H54 (cell line): ENCODE measurements around the gene PANK2.

ENCODE experiments used
- DNase-seq: peaks from one replicate; pipeline ENCODE4 v3.0.0; 2011; ENCODE audit warnings: low spot score, mixed read lengths; ENCODE audit not compliant: insufficient read length
- FAIRE-seq: peaks from 3 replicates; lab custom pipeline; 2011; peaks lifted over from hg19 to GRCh38; lab: Jason Lieb, UNC
- POLR2A ChIP-seq: IDR thresholded peaks from 2 replicates; pipeline ENCODE4 v1.6.1; 2011; ENCODE audit warnings: low read depth, mild to moderate bottlenecking, low read length

Gene PANK2

DNA sequence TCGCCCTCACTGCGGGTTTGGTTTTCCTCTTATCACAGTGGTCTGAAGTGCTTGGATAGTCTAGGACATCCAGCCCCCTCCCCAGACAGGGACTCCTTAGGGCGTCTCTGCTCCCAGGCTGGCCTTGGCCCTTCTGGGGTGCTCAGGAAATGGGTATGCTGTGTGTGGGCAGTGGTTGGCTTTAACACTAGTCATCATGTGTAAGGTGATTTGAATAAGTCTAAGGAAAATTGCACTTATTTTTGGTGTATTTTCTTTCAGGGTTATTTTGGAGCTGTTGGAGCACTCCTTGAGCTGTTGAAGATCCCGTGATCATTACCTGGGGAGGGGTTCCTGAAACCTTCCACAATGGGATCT lies 33.8 kb downstream of the PANK2 start:
- DNase-seq (no peak), FAIRE-seq (no peak)
- no peak for TF ChIP-seq POLR2A

DNA sequence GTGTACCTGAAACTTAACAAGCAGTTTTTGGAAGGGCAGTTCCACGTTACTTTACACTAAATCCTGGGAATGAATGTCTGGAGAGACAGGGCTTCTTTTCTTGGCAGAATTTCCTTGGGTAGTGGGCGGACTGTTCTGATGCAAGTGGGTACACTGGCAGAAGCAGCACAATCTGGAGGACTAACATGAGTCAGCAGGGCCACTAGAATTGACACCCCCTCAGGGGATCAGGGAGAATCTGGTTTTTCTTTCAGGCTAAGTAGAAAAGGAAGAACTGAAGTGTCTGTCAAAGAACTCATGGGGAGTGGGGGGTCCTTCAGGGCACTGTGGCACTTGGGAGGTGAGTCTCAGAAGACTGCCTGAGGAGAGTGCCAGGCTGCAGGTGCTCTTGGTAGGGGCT lies 34.6 kb downstream of the PANK2 start:
- DNase-seq, result no peak
- TF ChIP-seq POLR2A, result no peak

DNA sequence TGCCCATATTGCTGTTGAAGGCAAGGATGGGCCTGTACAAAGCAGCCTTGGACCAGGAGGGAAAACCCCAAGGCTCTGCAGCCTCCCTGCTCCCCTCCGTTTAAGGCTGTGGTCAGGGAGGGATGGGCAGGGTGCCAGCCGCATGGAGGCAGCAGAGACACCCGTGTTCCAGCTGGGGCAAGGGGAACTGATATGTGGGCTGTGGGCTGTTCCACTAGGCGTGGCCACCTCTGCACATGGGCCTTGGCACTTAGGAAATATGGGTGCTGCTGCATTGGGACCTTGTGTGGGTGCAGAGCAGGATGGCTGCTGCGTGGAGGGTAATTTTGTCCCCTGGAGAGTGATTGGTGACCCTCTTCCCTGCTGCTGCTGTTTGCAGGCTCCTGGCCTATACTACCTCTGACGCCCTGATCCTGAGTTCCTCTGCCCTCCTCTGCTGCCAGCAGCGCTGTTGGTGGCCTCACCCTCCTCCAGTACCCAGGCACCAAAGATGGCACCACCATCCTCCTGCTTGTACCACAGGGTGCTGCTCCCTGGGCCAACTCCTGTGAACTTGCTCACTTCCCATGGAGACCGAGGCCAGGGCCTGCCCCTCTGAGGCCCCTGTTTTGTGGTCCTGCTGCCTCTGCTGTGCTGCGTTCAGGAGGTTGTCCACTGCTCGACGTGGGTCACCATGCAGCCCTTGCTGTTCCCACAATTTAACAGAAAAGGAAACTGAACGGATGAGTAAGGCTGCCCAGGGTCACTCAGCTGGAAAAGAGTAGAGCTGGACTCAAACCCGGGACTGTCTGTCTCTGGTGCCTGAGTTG lies 35.3 kb downstream of the PANK2 start:
- FAIRE-seq (no peak), DNase-seq (no peak)
- no peak for TF ChIP-seq POLR2A

More for the DNA sequence above, 34.6 kb downstream of the PANK2 start:
- no peak for FAIRE-seq

DNA sequence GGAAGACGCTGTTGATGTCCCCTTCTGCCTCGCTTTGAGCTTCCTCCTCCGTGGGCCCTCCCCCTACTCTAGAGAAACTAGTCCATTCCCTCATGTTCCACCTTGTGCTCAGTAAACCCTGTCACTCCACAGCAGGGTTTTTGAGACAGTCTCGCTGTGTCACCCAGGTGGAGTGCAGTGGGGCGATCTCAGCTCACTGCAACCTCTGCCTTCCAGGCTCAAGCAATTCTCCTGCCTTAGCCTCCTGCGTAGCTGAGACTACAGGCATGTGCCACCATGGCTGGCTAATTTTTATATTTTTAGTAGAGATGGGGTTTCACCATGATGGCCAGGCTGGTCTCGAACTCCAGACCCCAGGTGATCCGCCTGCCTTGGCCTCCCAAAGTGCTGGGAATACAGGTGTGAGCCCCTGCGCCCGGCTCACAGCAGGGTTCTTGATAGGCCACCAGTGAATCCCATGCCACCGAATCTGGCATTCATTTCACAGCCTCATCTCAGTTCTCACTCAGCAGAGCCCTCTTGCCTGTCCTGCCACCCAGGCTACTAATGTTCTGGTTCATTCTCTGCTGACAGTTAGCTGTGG lies 36.0 kb downstream of the PANK2 start:
- FAIRE-seq (no peak), DNase-seq (no peak)
- TF ChIP-seq POLR2A, result no peak

DNA sequence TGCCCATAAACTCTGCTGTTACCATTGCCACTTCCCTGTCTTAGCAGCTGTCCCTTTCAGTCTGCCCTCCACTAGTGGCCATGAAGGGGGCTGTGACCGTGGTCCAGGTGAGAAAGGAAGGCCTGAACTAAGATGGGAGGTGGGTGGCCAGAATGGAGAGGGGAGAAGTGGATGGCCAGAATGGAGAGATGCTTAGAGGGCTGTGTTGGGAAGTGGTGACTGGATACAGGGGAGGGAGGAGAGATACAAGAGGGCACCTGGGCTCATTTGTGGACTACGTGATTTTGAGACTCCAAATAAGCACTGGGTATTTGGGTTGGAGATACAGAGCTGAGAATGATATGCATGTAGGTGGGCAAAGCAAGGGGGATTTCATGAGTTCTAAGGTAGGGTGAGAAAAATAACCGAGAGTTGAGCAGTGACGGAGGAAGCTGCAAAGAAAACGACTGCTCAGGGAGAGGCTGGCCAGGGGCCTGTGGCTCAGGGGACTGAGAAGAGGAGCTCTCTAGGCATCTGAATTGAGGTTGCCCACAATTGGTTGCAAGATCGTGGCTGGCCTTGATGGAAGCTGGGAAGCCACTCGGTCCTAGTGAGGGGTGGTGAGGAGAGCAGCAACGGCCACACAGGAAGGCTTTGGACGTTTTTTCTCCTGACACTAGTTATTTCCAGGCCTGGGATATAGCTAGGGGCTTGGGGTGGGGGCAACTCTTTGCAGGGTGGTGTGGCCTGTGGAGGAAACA lies 36.9 kb downstream of the PANK2 start:
- FAIRE-seq, result no peak
- no peak for DNase-seq
- TF ChIP-seq POLR2A, result no peak

DNA sequence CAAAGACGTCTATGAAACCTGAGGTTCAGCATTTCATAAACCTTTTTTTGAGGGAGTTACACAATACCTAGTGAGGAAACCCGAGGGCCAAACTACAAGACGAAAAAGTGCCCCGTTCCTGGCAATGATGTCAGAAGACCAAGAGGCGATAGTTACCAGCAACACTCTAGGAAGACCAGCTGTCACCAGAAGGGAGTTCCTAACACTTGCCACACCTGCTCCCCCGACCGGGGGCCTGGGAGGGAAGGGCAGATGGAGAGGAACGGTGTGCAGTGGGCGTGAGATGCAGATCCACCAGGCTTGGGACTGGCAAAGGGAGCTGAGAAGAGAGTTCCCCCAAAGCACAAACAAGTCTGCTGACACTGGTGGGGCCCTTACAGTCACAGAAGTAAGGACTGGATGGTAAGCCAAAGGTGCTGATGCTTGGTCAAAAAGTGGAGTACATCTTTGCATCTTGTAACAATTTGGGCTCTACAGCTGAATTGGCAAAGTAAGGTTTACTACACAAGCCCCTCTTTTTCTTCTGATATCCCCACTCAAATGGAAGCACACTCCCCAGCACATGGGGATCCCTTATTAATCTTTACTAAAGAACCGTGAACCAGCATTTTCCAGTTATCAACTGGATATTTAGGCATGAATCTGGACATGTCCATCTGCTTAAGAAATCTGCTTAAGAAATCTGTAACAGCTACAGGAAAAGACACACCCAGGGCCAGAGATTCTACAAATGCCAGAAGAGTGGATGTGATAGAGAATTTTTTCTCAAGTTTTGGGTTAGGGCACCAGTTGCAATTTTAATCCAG lies 38.5 kb downstream of the PANK2 start:
- DNase-seq, result no peak
- no peak for TF ChIP-seq POLR2A
- no peak for FAIRE-seq

DNA sequence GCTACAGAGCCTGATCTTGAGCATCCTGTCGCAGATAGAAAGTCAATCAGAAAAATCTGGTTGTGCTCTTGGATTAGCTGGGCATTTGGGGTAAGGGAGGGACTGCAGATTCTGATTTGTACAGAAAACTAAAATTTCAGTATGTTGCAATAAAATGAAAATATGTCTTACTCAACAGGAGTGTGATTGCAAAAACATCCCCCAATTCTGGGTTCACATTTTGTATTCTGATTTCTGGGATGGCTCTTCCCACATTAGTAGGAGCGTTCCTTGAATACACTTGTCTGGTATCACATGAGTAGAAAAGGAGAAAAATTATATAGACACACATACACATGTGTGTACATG lies 40.5 kb downstream of the PANK2 start:
- FAIRE-seq (no peak), DNase-seq (no peak)
- TF ChIP-seq POLR2A, result no peak

DNA sequence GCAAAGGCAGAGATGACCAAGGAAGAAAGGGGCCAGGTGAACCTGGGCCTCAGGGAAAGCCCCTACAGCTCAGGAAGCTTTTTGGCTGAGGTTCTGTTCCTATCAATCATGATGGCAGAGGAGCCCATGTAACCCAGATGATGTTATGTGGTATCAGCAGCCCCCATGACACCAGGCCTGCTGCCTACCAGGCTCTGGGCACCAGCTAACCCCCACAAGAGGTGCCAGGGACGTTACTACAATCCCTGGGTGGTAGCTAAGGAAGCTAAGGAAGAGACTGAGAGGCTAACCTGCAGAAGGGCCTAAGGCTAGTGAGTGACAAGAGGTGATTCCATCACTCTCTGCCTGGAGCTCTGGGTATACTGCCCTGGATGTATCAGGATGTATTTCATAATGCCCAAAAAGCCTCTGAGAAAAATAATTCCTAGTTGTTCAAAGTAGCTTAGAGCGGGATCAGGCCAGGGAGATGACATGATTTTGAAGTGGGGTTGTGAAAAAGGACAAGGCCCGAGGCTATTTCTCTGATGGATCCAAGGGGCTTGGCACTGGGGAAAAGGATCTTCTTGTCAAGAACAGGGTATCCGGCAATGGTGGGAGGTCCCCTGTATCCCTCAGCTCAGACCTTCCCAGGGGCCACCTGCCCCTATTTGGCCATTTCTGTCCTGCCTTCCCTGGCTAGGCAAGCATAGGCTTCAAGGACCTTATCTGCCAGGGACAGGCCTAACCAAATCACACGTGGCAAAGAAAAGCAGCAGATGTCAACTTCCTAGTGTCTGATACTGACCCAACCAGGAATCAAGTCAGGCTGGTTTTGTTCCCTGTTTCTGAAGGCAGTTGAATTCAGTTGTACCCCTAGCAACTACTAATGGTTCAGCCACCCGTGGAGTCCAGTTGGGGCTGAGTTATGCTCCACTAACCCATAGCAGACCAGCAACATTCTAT lies 41.3 kb downstream of the PANK2 start:
- FAIRE-seq (no peak), DNase-seq (no peak)
- no peak for TF ChIP-seq POLR2A

DNA sequence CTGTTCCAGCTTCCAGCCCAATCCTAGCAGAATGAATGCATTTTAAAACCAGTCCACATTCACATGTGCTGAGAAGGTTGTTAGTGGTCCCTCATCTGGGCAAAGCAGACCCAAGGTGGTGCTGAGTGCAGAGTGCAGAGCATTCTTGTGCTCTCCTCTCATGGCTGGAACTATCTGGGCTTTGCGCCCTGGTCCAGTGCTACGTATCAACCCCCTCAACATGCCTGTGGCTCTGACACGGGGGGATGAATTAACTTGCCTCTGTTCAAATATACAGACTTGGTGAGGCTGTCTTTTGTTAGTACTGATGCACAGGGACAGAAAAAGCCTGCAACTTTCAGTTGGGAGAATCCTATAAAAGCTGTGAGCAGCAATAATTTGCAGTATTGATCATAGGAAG lies 42.5 kb downstream of the PANK2 start:
- no peak for DNase-seq
- FAIRE-seq, result no peak

DNA sequence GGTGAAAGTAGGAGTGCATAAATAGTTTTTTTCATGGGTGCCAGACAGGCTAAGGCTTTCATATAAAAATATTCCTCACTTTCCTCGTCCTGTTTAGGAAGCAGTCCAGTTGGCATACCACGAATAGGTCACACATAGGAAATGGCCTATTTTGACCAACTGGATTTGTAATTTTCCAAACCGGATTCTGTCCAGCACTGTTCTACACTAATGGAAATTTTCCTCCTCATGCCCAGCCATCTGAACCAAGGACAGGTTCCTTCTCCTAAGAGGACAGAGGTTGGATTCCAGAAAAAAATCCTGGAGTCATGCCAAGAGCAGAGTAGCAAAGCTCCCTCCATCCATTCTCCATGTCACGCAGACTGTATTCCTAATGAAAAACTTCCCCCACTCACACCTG lies 43.1 kb downstream of the PANK2 start:
- no peak for DNase-seq
- no peak for FAIRE-seq
- TF ChIP-seq POLR2A, result no peak

More for the DNA sequence above, 42.5 kb downstream of the PANK2 start:
- no peak for TF ChIP-seq POLR2A

DNA sequence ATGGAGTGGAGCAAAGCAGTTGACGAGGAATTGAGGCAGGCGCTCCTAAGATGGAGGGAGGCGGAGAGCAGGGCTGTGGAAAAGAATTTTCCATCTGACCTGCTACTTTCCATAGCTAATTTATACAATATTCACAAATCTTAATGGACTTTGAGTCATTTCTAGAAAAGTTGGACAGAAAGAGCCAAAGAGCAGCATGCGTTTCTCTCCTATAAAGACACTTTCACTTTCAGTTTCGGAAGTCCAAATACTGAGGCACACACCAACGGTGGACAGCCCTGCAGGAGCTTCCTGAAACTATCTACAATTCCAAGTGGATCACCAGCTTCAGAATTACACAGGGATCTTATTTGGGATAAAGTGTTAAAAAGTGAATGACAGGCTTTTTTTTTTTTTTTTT lies 43.5 kb downstream of the PANK2 start:
- no peak for DNase-seq
- no peak for FAIRE-seq

DNA sequence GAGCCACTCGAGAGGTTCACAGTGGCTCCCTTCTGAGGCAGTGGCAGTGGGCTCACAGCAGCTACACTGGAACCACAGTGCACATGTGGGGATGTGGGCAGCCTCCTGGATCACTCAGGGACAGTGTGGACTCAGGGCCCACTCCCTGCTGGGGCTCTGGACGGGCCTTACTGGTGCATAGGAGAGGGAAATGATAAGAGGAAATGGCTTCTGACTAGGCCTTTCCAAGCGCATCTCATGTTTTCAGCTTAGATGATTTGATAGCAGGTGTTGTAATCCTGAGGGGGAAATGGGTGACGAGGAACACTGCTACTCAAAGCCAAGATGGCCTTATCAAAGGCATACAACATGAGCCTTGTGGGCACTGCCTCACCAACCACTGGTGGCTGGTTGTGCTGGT lies 44.0 kb downstream of the PANK2 start:
- no peak for DNase-seq

More for the DNA sequence above, 43.5 kb downstream of the PANK2 start:
- TF ChIP-seq POLR2A, result no peak

DNA sequence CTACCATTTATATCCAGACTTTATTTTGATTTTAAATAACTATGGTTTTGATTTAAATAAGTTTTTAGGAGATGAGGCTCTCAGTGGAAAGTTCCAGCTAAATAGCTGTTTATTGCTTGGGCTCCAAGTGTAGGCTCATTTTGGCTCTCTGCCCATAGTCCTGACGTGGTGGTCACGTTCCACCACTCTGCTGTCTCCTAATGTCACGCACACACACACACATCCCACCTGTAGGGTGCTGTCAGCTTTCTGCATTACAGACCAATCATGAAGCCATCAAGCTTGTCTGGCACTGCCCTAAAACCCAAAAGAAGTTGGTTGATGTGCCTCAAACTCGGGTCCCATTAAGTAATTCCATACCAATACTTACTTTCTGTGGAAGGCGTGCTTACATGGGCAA lies 45.4 kb downstream of the PANK2 start:
- no peak for DNase-seq
- no peak for FAIRE-seq
- no peak for TF ChIP-seq POLR2A

More for the DNA sequence above, 44.0 kb downstream of the PANK2 start:
- no peak for FAIRE-seq
- TF ChIP-seq POLR2A, result no peak
